ENCODE results near the gene UCK2. TPM values are rescaled to one million over a fixed set of nuclear protein-coding genes. Genes with fewer than 3 reads are reported as not detected.

UCK2 gene
- total and polyA plus RNA-seq, 2 of the 8 experiments (the other 6 are each of a cell fraction or from before 2014, with no cell fraction given): 103 to 109 TPM

DNA sequence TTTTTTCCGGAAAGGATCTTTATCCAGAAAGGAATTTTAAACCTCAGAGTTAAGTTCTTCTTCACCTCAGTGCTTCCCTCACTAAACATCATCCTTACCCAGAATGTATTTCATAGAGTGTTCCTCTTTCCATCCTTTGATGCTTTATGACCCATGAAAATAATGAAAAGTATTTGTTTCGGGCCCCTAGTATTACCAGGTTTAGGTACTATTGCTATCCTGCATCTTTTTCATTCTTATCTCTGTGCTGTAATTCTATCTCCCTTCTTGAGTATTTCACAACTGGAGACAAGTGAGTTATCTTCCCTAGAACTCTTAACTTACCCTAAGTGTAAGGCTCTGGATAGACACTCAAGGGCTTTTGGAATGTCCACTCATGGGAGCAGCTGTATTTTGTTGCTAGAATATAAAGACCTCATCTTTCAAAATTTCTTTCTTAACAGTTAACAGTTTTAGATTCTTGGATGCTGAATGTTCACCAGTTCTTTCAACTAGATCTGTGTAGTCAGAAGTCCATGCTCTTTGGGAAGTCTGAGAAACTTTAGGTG lies 26.2 kb downstream of the UCK2 start:
- no peak overlapping the region for H3K4me3 ChIP-seq (ENCODE audit: extremely low read depth in 1 of 4, insufficient read depth in 2 of 4, low read depth in 3 of 4, low read length in 4 of 4)
- H3K9me3 ChIP-seq (ENCODE audit: insufficient read depth in 2 of 2, low read depth in 1 of 2, low read length in 1 of 2): no peaks in the 10 kb centered on the region
- FAIRE-seq: no peak
- H2AFZ ChIP-seq (ENCODE audit: low read length): no peak overlapping the region
- H4K91ac ChIP-seq (replicated peaks; ENCODE audit: insufficient read length, low read length): no peak overlapping the region
- peak overlapping the region in 1 of 2 experiments; percentile 17; a peak in 1 of 4 replicates for H3K4me2 ChIP-seq (ENCODE audit: insufficient read depth in 1 of 2, low read depth in 2 of 2, low read length in 2 of 2)
- no peak overlapping the region for H2AK5ac ChIP-seq (ENCODE audit: low read depth, low read length)
- H3K4me1 ChIP-seq (replicated peaks in 1 of 4; ENCODE audit: control insufficient read depth in 3 of 4, insufficient read depth in 4 of 4, low read length in 3 of 4): peaks cover 4 to 32% (median 27%) of the 10 kb centered on the region in 4 experiments
- WGBS, 2 experiments (ENCODE audit: extremely low coverage in 1 of 2, insufficient coverage in 1 of 2, insufficient read length in 1 of 2, insufficient replicate concordance in 2 of 2, low coverage in 1 of 2, low lambda C conversion rate in 2 of 2, missing lambda C conversion rate in 1 of 2): 77% methylated on average over 2 of the region's 2 CpGs; no CpG with 5 or more reads in 1 of the 2 experiments
- H3K79me2 ChIP-seq (ENCODE audit: control insufficient read depth in 1 of 2, insufficient read depth in 2 of 2, low read length in 2 of 2): peaks cover 37 to 97% of the 10 kb centered on the region in 2 experiments
- H3K23me2 ChIP-seq (ENCODE audit: low read depth, low read length): no peaks in the 10 kb centered on the region
- H3K27me3 ChIP-seq (replicated peaks in 1 of 4; ENCODE audit: control insufficient read depth in 3 of 4, extremely low read depth in 1 of 4, insufficient read depth in 3 of 4, low read length in 3 of 4): no peaks in the 10 kb centered on the region
- H2BK5ac ChIP-seq (ENCODE audit: low read depth, low read length): no peak overlapping the region
- H3K14ac ChIP-seq (ENCODE audit: insufficient read length): no peak overlapping the region
- no peak overlapping the region for H3K9ac ChIP-seq (replicated peaks in 1 of 4; ENCODE audit: extremely low read depth in 1 of 4, low read depth in 3 of 4, low read length in 3 of 4)
- no peak overlapping the region for H3K27ac ChIP-seq (ENCODE audit: low read depth, low read length)
- H3K18ac ChIP-seq (ENCODE audit: extremely low read depth, low read length): no peak overlapping the region
- DNase-seq (ENCODE audit: low read depth in 1 of 2, low spot score in 2 of 2): no peak
- no peak overlapping the region for H2BK12ac ChIP-seq (ENCODE audit: low read depth, low read length)
- no peak overlapping the region for H2BK15ac ChIP-seq (ENCODE audit: low read length)
- CTCF ChIA-PET (ENCODE audit: partially characterized antibody): no interaction called here
- no peak overlapping the region for H2BK120ac ChIP-seq (replicated peaks; ENCODE audit: low read depth, low read length)
- no peak overlapping the region for H3K56ac ChIP-seq (replicated peaks; ENCODE audit: insufficient read length, low read depth, low read length)
- no peak overlapping the region for H4K5ac ChIP-seq (ENCODE audit: insufficient read length, low read depth, low read length)
- POLR2A ChIA-PET (ENCODE audit: partially characterized antibody): interaction anchor here (0.8 kb wide), 1 partner anchor 18 kb away, joined by 3 read pairs; no protein-coding TSS in a partner anchor
- TF ChIP-seq SP2 (IDR thresholded peaks at IDR 0.05; ENCODE audit: low read length): no peak
- no peak for TF ChIP-seq NANOG (IDR thresholded peaks at IDR 0.05; ENCODE audit: insufficient read depth, low read depth, low read length, poor library complexity, severe bottlenecking)
- TF ChIP-seq SIRT6 (IDR thresholded peaks at IDR 0.05; ENCODE audit: low read length): no peak
- H3K4ac ChIP-seq (replicated peaks; ENCODE audit: insufficient read length, low read depth, low read length): no peak overlapping the region
- peaks cover 35 to 49% of the 10 kb centered on the region in 2 experiments for H4K20me1 ChIP-seq (replicated peaks in 1 of 2; ENCODE audit: control insufficient read depth in 1 of 2, insufficient read depth in 2 of 2, low read length in 2 of 2)
- no peaks in the 10 kb centered on the region for H3K36me3 ChIP-seq (ENCODE audit: control insufficient read depth in 2 of 4, insufficient read depth in 4 of 4, low read length in 3 of 4)
- H3K23ac ChIP-seq (ENCODE audit: insufficient read length): no peak overlapping the region
- no peak overlapping the region for H2BK20ac ChIP-seq (ENCODE audit: low read length)
- peaks cover 16% of the 10 kb centered on the region for H3K79me1 ChIP-seq (ENCODE audit: low read depth, low read length)
- H4K8ac ChIP-seq (ENCODE audit: extremely low read depth, insufficient read depth, low read length): no peak overlapping the region

All from H1 (cell line).